HG03575 (cell line): ENCODE data around the gene GALNT11.
"Not testable (repeated sequence)": the region's sequence is repeated elsewhere in the genome, so short reads cannot be mapped to it uniquely, and the experiment has no call there.

Experiments
- ATAC-seq: cut with Tn5 transposase; IDR thresholded peaks from one replicate; pipeline ENCODE4 v1.9.1; 2021; ENCODE audit not compliant: unreplicated experiment, insufficient number of reproducible peaks, low FRiP score; ENCODE audit errors: extremely low read depth

Gene GALNT11

DNA sequence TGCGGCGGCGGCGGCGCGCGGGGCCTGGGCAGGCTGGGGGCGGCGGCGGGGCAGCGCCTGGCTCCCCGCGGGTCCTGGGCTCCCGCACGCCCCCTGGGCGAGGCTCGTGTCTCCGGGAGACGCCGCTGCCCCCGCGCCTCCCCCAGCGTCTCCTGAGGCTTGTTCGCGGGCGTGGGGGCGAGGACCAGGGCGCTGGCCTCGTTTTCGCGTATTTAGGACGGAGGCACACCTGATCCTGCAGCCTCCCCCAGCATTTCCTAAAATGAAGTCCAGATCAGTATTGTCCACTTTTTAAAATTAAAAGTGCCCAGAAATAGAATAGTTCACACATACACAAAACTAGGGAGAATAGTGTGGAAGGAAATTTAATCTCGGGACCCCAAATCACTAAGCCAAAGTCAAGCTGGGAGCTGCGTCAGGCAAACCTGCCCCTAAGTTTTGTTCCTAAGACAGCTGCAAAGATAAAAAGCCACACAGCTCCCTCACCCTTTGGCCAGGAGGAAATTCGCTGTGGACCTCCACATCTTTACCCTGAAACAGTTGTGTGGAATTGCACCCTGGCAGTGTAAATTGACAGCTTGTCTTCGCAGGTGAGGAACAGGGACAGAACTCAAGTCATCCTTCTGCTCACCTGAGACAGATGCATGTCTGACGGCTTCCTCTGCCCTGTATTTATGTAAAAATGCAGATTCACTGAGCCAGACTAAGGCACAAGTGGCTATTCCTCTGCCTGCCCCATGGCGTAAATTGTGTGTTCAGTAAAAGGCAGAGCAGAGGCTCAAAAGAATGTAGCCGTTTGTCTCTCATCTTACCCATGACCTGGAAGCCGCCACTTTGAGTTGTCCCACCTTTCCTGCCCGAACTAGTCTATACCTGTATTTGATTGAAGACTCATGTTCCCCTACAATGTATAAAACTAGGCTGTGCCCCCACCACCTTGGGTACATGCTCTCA, 740 bp downstream of the GALNT11 start:
- ATAC-seq: no peak

- ATAC-seq: not testable (repeated sequence)
Observed at GRCh38 chr7:152027491-152028365, 2.3 kb downstream of the GALNT11 start.

DNA sequence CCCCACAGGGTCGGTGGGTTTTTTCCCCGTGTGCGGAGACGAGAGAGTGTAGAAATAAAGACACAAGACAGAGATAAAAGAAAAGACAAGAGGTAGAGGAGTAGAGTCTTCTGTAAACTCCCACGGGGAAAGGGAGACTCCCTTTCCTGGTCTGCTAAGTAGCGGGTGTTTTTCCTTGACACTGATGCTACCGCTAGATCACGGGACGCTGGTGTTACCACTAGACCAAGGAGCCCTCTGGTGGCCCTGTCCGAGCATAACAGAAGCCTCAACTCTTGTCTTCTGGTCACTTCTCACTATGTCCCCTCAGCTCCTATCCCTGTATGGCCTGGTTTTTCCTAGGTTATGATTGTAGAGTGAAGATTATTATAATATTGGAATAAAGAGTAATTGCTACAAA, 4.6 kb downstream of the GALNT11 start:
- not testable (repeated sequence) for ATAC-seq

GRCh38 chr7:152030639-152031038, 5.2 kb downstream of the GALNT11 start:
- not testable (repeated sequence) for ATAC-seq

- ATAC-seq: no peak
Observed at GRCh38 chr7:152035817-152036216, 10.3 kb downstream of the GALNT11 start.

GRCh38 chr7:152038410-152038809, 12.9 kb downstream of the GALNT11 start:
- ATAC-seq: not testable (repeated sequence)

GRCh38 chr7:152043086-152043485, 17.6 kb downstream of the GALNT11 start:
- ATAC-seq: not testable (repeated sequence)

- ATAC-seq: not testable (repeated sequence)
Observed at GRCh38 chr7:152044909-152045308, 19.4 kb downstream of the GALNT11 start.

DNA sequence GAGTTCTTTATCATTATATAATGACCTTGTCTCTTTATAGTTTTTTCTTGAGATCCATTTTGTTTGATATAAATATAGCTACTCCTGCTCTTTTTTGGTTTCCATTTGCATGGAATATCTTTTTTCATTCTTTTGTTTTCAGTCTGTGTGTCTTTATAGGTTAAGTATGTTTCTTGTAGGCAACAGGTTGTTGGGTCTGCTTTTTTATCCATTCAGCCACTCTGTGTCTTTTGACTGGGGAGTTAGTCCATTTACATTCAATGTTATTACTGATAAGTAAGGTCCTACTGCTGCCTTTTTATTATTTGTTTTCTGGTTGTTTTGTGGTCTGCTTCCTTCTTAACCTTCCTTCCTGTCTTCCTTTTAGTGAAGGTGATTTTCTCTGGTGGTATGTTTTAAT, 21.1 kb downstream of the GALNT11 start:
- ATAC-seq: no peak

GRCh38 chr7:152048051-152048450, 22.6 kb downstream of the GALNT11 start:
- ATAC-seq: no peak

GRCh38 chr7:152050547-152050971, 25.1 kb downstream of the GALNT11 start:
- ATAC-seq: no peak

GRCh38 chr7:152051968-152052367, 26.5 kb downstream of the GALNT11 start:
- no peak for ATAC-seq

- no peak for ATAC-seq
Observed at GRCh38 chr7:152052771-152053170, 27.3 kb downstream of the GALNT11 start.

DNA sequence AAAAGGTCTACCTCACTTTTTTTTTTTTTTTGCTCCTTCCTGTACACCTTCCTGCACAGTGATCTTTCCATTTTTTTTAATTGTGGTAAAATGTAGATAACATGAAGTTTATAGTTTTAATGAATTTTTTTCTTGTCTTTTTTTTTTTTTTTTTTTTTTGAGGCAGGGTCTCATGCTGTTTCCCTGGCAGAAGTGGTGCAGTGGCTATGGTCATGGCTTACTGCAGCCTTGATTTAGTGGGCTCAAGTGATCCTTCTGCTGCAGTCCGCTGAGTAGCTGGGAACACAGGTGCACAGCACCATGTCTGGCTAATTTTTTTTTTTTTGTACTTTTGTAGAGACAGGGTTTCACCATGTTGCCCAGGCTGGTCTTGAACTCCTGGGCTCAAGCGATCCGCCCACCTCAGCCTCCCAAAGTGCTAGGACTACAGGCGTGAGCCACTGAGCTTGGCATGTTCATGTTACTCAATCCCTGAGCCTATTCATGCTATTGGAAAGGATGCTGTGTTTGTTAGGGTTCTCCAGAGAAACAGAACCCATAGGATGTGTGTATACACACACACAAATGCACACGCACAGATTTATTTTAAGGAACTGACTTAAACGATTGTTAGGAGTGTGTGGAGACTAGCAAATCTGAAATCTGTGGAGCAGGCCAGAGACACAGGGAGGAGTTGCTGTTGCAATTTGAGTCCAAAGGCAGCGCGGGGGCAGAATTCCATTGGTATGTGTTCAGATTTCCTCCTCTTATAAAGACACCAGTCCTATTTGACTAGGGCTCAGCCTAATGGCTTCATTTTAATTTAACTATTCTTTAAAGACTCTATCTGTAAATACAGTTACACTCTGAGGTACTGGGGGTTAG, 29.1 kb downstream of the GALNT11 start:
- no peak for ATAC-seq

DNA sequence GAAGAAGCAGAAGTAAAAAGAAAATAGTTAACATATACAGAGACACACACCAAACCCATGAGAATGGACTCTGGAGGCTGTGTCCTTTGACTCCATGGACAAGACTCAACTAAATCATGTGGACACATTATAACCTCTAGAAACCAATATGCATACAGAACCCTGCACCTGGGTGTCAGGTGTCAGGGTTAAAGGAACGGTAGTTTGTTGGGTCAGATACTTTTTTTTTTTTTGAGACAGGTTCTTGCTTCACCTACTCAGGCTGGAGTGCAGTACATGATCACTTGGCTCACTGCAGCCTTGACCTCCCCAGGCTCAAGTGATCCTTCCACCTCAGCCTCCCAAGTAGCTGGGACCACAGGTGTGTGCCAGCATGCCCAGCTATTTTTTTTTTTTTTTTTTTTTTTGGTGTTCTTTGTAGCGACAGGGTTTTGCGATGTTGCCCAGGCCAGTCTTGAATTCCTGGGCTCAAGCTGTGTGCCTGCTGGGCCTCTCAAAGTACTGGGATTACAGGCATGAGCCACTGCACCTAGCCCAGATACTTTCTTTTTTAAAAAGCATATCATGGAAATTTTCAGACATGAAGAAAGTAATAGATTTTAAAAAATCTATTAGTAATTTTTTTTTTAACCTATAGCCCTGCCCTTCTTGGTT, 31.3 kb downstream of the GALNT11 start:
- ATAC-seq: no peak

DNA sequence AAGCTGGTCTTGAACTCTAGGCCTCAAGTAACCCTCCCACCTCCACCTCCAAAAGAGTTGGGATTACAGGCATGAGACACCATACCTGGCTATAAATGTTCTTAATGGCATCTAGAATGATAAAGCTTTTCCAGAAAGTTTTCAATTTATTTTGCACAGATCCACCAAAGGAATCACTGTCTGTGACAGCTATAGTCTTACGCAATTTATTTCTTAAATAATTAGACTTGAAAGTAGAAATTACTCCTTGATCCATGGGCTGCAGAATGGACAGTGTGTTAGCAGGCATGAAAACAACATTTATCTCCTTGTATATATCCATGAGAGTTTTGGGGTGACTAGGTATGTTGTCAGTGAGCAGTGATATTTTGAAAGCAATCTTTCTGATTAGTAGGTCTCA, 33.8 kb downstream of the GALNT11 start:
- no peak for ATAC-seq

- not testable (repeated sequence) for ATAC-seq
Observed at GRCh38 chr7:152061086-152061485, 35.6 kb downstream of the GALNT11 start.

- ATAC-seq: not testable (repeated sequence)
Observed at GRCh38 chr7:152063192-152063591, 37.7 kb downstream of the GALNT11 start.
